ENCODE measurements around the gene DPYD. TPM values are rescaled to one million over a fixed set of nuclear protein-coding genes. Genes with fewer than 3 reads are reported as not detected.

The DPYD gene
- total RNA-seq, 1 donor from 2014 or later = 12.6 TPM

DNA sequence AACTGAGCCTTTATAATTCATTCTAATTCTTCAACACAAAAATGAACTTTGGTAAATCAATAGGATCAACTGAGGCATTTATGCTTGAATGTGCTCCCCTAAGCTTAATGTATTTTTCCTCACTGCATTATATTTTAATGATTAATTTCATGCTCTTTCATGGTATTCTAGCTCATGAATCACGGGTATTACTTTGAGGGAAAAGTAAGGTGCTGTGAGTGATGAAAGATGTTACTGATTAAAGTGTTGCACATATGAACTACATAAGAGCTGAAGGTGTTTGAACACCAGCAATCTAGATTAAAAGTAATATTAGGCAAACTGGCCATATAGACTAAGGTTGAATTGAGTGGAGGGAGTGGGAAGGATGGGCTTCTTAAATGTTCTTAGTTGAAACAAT, 1.9 kb downstream of the DPYD start:
- Mint-ChIP-seq H3K36me3 (ENCODE audit: low read depth) (peaks cover 2% of the 10 kb centered on the region), H3K4me3 (peak overlapping the region; percentile 93), H3K27me3 (no peaks in the 10 kb centered on the region), H3K4me1 (peaks cover 22% of the 10 kb centered on the region), H3K27ac (no peak overlapping the region), H3K9me3 (no peaks in the 10 kb centered on the region)
- TF ChIP-seq, protein P1, sequence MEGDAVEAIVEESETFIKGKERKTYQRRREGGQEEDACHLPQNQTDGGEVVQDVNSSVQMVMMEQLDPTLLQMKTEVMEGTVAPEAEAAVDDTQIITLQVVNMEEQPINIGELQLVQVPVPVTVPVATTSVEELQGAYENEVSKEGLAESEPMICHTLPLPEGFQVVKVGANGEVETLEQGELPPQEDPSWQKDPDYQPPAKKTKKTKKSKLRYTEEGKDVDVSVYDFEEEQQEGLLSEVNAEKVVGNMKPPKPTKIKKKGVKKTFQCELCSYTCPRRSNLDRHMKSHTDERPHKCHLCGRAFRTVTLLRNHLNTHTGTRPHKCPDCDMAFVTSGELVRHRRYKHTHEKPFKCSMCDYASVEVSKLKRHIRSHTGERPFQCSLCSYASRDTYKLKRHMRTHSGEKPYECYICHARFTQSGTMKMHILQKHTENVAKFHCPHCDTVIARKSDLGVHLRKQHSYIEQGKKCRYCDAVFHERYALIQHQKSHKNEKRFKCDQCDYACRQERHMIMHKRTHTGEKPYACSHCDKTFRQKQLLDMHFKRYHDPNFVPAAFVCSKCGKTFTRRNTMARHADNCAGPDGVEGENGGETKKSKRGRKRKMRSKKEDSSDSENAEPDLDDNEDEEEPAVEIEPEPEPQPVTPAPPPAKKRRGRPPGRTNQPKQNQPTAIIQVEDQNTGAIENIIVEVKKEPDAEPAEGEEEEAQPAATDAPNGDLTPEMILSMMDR (IDR thresholded peaks at IDR 0.05) = no peak
- ChIA-PET CTCF (interaction anchor here (2.0 kb wide), 1 partner anchor 10 kb away, joined by 7 read pairs; no protein-coding TSS in a partner anchor), POLR2A (interaction anchor here (2.6 kb wide), 1 partner anchor 70 kb away, joined by 19 read pairs; no protein-coding TSS in a partner anchor)
- ATAC-seq (ENCODE audit: low read depth) (no peak), DNase-seq (no peak)
- intact Hi-C loops (cut with micrococcal nuclease) = no loop called here

DNA sequence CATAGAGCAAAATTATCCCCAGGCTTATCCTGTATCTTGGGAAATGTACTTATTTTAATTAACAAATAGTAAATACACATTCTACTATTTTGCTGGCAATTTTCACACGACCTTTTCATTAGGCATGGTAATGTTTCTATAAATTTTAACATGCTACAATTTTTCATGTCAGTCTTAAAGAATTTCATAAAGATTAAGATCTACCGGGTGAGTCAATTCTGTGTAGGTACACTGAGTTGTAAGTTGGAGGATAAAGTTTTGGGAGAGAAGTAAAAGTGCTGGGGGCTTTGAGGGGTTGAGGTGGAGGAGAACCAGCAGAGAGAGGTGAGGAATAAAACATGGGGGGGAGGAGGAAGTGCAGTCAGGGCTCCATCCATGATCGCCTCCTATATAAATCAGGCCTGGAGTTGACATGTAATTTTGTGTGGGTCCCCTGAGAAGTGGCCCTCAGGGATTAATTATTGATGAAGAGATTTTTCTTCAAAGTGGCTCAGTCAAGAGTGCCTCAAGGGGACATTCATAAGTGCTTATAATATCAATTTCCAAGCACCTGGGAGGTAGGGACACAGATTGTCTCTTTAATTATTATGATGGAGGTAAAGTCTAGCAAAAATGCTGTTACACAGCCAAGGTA, 7.2 kb downstream of the DPYD start:
- TF ChIP-seq, protein P1 (IDR thresholded peaks at IDR 0.05) = no peak
- intact Hi-C loops (cut with micrococcal nuclease) = no loop called here
- DNase-seq (no peak), ATAC-seq (ENCODE audit: low read depth) (no peak)
- CTCF ChIA-PET = no interaction called here
- H3K36me3 Mint-ChIP-seq (ENCODE audit: low read depth) = no peaks in the 10 kb centered on the region
- POLR2A ChIA-PET = no interaction called here
- H3K27ac Mint-ChIP-seq = no peak overlapping the region
- no peak overlapping the region for H3K4me3 Mint-ChIP-seq
- H3K27me3 Mint-ChIP-seq = no peaks in the 10 kb centered on the region
- H3K4me1 Mint-ChIP-seq = peaks cover 11% of the 10 kb centered on the region
- no peaks in the 10 kb centered on the region for H3K9me3 Mint-ChIP-seq

DNA sequence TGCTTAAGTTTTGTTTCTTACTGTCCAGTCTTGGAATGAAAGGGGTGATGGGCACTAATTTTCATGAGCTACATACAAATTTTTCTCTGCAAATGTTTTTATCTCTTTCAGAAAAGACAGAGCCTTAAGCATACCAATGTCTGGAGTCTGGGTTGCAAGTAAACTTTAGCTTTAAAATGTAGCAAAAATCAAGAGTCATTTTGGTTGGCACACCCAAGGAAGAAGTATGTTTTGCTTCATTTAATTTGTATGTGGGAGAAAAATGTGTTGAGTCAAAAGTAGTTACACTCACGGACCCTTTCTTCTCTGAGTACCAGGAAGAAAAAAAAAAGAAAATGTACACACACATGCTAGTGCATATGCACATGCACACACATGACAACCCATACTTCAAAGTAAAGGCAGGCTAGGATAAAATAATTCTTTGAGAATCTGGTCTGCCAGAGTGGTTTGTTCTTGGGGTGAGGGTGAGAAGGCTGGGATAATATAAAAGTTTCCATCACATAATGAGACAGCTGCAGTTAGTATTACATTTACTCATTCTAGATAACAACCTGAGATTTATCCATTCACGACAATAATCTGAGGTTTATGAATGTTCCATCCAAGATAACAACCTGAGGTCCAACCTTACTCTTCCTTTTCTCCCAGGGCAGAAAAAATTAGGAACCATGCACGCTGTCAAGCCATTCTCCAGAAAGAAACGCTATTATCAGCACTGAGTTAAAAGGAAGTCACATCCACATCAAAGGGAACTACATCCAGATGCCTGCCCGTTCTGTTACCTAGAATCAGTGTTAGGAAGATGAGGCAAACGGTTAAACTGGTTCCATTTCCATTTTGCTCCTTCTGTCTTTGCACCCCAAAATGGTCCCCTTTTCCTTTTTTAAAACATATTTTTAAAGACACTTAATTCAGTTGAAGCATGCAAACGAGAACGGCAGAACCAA, 9.3 kb downstream of the DPYD start:
- ChIA-PET POLR2A (interaction anchor here (1.0 kb wide), 1 partner anchor 9 kb away, joined by 7 read pairs; the partner anchor contains the start of gene DPYD), CTCF (no interaction called here)
- ATAC-seq (ENCODE audit: low read depth) (no peak), DNase-seq (no peak)
- H3K4me3 Mint-ChIP-seq = no peak overlapping the region
- intact Hi-C loops (cut with micrococcal nuclease) = loop anchor here (2.0 kb wide), 1 partner anchor 15 kb away; no protein-coding TSS in a partner anchor
- no peak overlapping the region for H3K27ac Mint-ChIP-seq
- H3K4me1 Mint-ChIP-seq = peaks cover 11% of the 10 kb centered on the region
- TF ChIP-seq, protein P1 (IDR thresholded peaks at IDR 0.05) = no peak
- H3K27me3 Mint-ChIP-seq = no peaks in the 10 kb centered on the region
- H3K9me3 Mint-ChIP-seq = no peaks in the 10 kb centered on the region
- no peaks in the 10 kb centered on the region for H3K36me3 Mint-ChIP-seq (ENCODE audit: low read depth)

DNA sequence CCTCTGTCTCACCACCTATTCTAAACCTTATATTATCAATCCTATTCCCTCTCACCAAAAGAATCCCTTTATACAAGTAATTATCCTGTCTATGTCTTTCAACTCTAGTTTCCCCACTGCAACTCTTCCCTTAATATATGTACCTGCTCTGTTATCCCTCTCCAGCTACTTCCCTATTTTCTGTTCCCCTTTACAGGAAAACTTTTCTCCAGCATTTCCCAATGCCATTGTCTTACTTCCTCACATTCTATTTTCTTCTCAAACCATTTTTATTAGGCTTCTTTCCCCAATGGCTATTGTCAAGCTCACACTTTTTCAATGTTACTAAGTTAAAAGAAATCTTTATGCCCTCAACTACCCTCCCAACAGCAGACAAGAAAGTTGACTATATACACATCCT, 11.6 kb downstream of the DPYD start:
- Mint-ChIP-seq H3K27ac (no peak overlapping the region), H3K9me3 (no peaks in the 10 kb centered on the region), H3K36me3 (ENCODE audit: low read depth) (no peaks in the 10 kb centered on the region), H3K4me3 (no peak overlapping the region), H3K27me3 (no peaks in the 10 kb centered on the region), H3K4me1 (peaks cover 11% of the 10 kb centered on the region)
- ATAC-seq (ENCODE audit: low read depth) (no peak), DNase-seq (no peak)
- TF ChIP-seq, protein P1 (IDR thresholded peaks at IDR 0.05) = no peak
- ChIA-PET POLR2A (no interaction called here), CTCF (interaction anchor here (1.6 kb wide), 1 partner anchor 10 kb away, joined by 7 read pairs; no protein-coding TSS in a partner anchor)
- intact Hi-C loops (cut with micrococcal nuclease) = no loop called here

DNA sequence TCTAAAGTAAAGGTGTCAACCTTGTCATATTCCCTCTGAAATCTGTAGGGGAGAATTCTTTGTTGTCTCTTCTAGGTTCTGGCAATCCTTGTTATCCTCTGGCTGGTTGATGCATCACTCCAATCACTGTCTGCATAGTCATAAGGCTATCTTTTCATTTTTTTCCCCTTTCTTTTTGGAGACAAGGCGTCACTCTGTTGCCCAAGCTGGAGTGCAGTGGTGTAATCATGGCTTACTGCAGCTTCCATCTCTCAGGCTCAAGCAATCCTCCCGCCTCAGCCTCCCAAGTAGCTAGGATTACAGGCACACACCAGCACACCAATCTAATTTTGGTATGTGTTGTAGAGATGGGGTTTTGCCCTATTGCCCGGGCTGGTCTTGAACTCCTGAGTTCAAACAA, 12.9 kb downstream of the DPYD start:
- CTCF ChIA-PET = no interaction called here
- TF ChIP-seq, protein P1 (IDR thresholded peaks at IDR 0.05) = no peak
- Mint-ChIP-seq H3K4me1 (peaks cover 9% of the 10 kb centered on the region), H3K27me3 (no peaks in the 10 kb centered on the region), H3K36me3 (ENCODE audit: low read depth) (no peaks in the 10 kb centered on the region), H3K4me3 (no peak overlapping the region), H3K9me3 (no peaks in the 10 kb centered on the region), H3K27ac (no peak overlapping the region)
- no peak for DNase-seq
- POLR2A ChIA-PET = no interaction called here
- no peak for ATAC-seq (ENCODE audit: low read depth)
- intact Hi-C loops (cut with micrococcal nuclease) = no loop called here

All from activated B cell treated with CpG ODN at 0.5 μM for 24 hours (primary cell).